Effector CD8-positive, alpha-beta T cell (primary cell): ENCODE measurements around the gene CCDC82.

Experiments used
- DNase-seq: peaks from one replicate; lab custom pipeline; 2025; lab: John Stamatoyannopoulos, UW

CCDC82 gene

GRCh38 chr11:96329419-96329818 lies 60.3 kb downstream of the CCDC82 start:
- DNase-seq = no peak

- no peak for DNase-seq
These were observed 61.2 kb downstream of the CCDC82 start for GRCh38 chr11:96328395-96329010.

GRCh38 chr11:96326959-96327358 lies 62.8 kb downstream of the CCDC82 start:
- no peak for DNase-seq

- DNase-seq = no peak
These were observed 64.8 kb downstream of the CCDC82 start for GRCh38 chr11:96324912-96325311.

GRCh38 chr11:96323642-96323985 lies 66.1 kb downstream of the CCDC82 start:
- DNase-seq = no peak

- no peak for DNase-seq
These were observed 66.7 kb downstream of the CCDC82 start for GRCh38 chr11:96322775-96323641.

GRCh38 chr11:96321091-96321490 lies 68.6 kb downstream of the CCDC82 start:
- no peak for DNase-seq

GRCh38 chr11:96319898-96320656 lies 69.6 kb downstream of the CCDC82 start:
- DNase-seq = no peak

- DNase-seq = no peak
These were observed 70.9 kb downstream of the CCDC82 start for GRCh38 chr11:96318850-96319249.

GRCh38 chr11:96318399-96318798 lies 71.3 kb downstream of the CCDC82 start:
- no peak for DNase-seq

GRCh38 chr11:96317985-96318384 lies 71.7 kb downstream of the CCDC82 start:
- no peak for DNase-seq

- DNase-seq = no peak
These were observed 72.1 kb downstream of the CCDC82 start for GRCh38 chr11:96317571-96317970.

GRCh38 chr11:96316869-96317268 lies 72.8 kb downstream of the CCDC82 start:
- no peak for DNase-seq

GRCh38 chr11:96315476-96315875 lies 74.2 kb downstream of the CCDC82 start:
- DNase-seq = no peak

- no peak for DNase-seq
These were observed 75.2 kb downstream of the CCDC82 start for GRCh38 chr11:96314326-96315020.

- DNase-seq = no peak
These were observed 76.5 kb downstream of the CCDC82 start for GRCh38 chr11:96313163-96313562.

- no peak for DNase-seq
These were observed 78.6 kb downstream of the CCDC82 start for GRCh38 chr11:96311120-96311568.

GRCh38 chr11:96310236-96310635 lies 79.5 kb downstream of the CCDC82 start:
- no peak for DNase-seq

- DNase-seq = no peak
These were observed 80.1 kb downstream of the CCDC82 start for GRCh38 chr11:96309643-96310017.

- no peak for DNase-seq
These were observed 80.6 kb downstream of the CCDC82 start for GRCh38 chr11:96309016-96309642.

GRCh38 chr11:96307776-96308140 lies 82.0 kb downstream of the CCDC82 start:
- no peak for DNase-seq
